HEK293T (cell line): ENCODE data around the gene FZR1.

Source experiments
- ARNT ChIP-seq: fragments of 450-650 bp; IDR thresholded peaks from 2 replicates; pipeline ENCODE4 v1.6.1; 2017; ENCODE audit warnings: mild to moderate bottlenecking
- BHLHE40 ChIP-seq: fragments of 450-650 bp; IDR thresholded peaks from 2 replicates; pipeline ENCODE4 v1.6.1; 2016; ENCODE audit warnings: mild to moderate bottlenecking, moderate library complexity, borderline replicate concordance
- FOXA1 ChIP-seq: fragments of 450-650 bp; IDR thresholded peaks from 2 replicates; pipeline ENCODE4 v1.6.1; 2016; ENCODE audit warnings: mild to moderate bottlenecking
- FOXK2 ChIP-seq: fragments of 450-650 bp; IDR thresholded peaks from 2 replicates; pipeline ENCODE4 v1.6.1; 2016; ENCODE audit warnings: mild to moderate bottlenecking
- HDGF ChIP-seq: fragments of 450-650 bp; IDR thresholded peaks from 2 replicates; pipeline ENCODE4 v1.6.1; 2017; ENCODE audit warnings: antibody characterized with exemption, borderline replicate concordance
- SUZ12 ChIP-seq: fragments of 450-650 bp; IDR thresholded peaks from 2 replicates; pipeline ENCODE4 v1.6.1; 2016; ENCODE audit warnings: mild to moderate bottlenecking
- ZNF384 ChIP-seq: fragments of 450-650 bp; IDR thresholded peaks from 2 replicates; pipeline ENCODE4 v1.6.1; 2016

GRCh38 chr19:3524904-3525451 lies 18.9 kb downstream of the FZR1 start:
- TF ChIP-seq BHLHE40 (no peak), FOXK2 (no peak), ZNF384 (no peak), SUZ12 (no peak), FOXA1 (no peak), HDGF (no peak), ARNT (no peak)
